ENCODE data around the gene GPR135.
A peak's percentile ranks its signal among the peaks of the same experiment; 100 is the strongest.

- peak in 2 of 3 experiments; percentile 34 to 45 for TF ChIP-seq CTCF (optimal IDR thresholded peaks at IDR 0.05 in 1 of 3, IDR thresholded peaks at IDR 0.05 in 1 of 3, conservative IDR thresholded peaks at IDR 0.05 in 1 of 3; ENCODE audit: extremely low read depth in 1 of 3, insufficient read depth in 2 of 3, low read length in 3 of 3)
- no peak for TF ChIP-seq EZH2 (IDR thresholded peaks at IDR 0.05; ENCODE audit: low read length)
Observed at GRCh38 chr14:59483819-59484638, 18.8 kb upstream of the GPR135 start, which contains the start of the genes JKAMP and L3HYPDH.
